G401.6 (cell line): ENCODE measurements around the gene NDNF.

Source experiments
- FAIRE-seq: peaks from 2 replicates; lab custom pipeline; 2012; peaks lifted over from hg19 to GRCh38; lab: Jason Lieb, UNC

Gene NDNF

DNA sequence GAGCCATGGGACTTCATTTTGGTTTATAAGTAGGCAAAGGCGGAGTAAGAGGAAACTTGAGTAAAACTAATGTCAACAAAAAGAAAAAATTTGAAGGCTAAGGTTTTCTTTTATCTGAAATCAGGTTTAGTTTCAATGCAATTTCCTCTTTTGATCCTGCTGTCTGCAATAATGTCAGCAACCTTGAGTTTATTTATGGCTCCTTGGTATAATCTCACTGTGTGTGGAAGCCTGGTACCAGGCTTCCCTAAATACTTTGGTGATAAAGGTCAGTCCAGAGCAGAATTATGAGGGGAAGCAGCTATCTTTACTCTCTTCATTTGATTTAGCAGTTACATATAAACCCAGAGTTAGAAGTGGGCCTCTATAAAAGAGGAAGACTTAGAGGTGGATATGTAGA is 57.8 kb downstream of the NDNF start:
- FAIRE-seq = no peak

- no peak for FAIRE-seq
Observed at GRCh38 chr4:121011780-121012340, 60.5 kb downstream of the NDNF start.

- no peak for FAIRE-seq
Observed at GRCh38 chr4:121011138-121011537, 61.2 kb downstream of the NDNF start.

- FAIRE-seq = no peak
Observed at GRCh38 chr4:121009578-121010478, 62.5 kb downstream of the NDNF start.

DNA sequence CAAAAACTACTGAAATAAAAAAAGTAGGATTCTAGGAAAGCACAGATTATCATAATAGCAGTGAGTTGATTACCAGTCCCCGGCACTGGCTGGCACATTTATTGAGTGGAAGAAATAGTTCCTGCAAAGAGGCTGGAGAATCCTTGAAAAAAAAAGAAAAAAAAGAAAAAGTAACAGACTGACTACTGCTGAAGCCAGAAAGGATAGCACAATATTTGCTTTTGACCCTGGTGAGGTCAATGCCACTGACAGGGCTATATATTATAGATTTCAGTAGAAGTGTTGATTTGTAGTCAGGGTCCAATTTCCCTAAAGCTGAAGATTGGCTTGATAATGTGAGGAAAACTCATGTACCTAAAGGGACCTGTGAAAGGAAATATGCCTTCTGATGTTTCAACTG is 64.7 kb downstream of the NDNF start:
- FAIRE-seq = no peak

GRCh38 chr4:121003863-121004262 is 68.5 kb downstream of the NDNF start:
- no peak for FAIRE-seq

DNA sequence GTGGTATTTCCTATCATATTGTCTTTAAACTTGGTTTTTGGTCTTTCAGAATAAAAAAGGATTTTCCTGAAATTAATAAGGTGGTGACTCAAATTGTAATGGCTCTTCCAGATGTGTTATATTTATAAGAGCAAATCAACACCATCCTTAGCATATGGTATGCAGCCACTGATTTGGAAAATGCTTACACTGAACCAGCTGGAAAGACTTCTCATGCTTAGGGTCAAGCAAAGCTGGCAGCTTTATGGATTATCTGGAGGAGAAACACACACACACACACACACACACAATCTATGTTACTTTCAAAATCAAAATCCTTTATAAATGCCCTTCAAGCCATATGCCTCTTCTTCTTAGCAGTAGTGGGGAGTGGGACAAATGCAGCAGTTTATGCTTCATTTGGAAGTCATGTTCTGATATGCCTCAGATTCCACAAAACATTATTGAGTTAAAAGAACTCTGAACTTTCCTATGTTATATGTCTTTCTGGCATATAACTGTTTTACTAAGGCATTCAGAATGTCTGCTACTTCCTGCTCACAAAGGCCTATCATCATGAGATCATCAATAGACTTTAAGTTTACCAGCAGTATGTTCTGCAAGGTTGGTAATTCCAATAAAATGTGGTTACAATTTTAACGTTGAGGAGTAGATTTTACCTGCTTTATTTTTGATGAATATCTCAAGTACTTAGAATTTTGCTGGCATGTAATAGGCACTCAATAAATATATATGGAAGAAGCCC is 76.9 kb downstream of the NDNF start:
- FAIRE-seq = no peak

- FAIRE-seq = no peak
Observed at GRCh38 chr4:120994521-120994920, 77.8 kb downstream of the NDNF start.

GRCh38 chr4:120991885-120992284 is 80.5 kb downstream of the NDNF start:
- FAIRE-seq = no peak

GRCh38 chr4:120990246-120990645 is 82.1 kb downstream of the NDNF start:
- no peak for FAIRE-seq
